ENCODE measurements around the gene FES. TPM values are rescaled to one million over a fixed set of nuclear protein-coding genes. Genes with fewer than 3 reads are reported as not detected.
"Not testable (repeated sequence)": the region's sequence is repeated elsewhere in the genome, so short reads cannot be mapped to it uniquely, and the experiment has no call there.

FES gene
- total RNA-seq, 4 donors from 2014 or later, result 4.7 to 37.1 (median 20.5) TPM

DNA sequence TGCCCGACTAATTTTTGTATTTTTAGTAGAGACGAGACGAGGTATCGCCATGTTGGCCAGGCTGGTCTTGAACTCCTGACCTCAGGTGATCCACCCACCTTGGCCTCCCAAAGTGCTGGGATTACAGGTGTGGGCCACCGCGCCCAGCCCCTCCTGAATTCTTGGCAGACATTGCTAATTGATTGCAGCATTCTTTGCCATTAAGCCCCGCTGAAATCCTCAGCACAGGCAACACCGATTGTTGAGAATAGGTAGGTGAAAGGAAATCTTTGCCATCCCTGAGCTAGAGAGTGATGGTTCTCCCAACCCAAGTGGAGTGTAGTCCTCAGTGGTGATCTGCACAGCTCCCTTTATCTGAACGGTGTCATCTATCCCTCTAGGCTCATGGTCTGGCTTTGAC lies 20.4 kb downstream of the FES start:
- Histone ChIP-seq H3K9me3 (no peaks in the 10 kb centered on the region), H3K27ac (no peak overlapping the region), H3K36me3 (peaks cover 0 to 46% (median 0%) of the 10 kb centered on the region in 3 donors), H3K4me3 (no peak overlapping the region), H3K4me1 (peaks cover 0 to 15% (median 10%) of the 10 kb centered on the region in 4 donors), H3K27me3 (no peaks in the 10 kb centered on the region)
- no peak for DNase-seq
- no peak for TF ChIP-seq POLR2A (IDR thresholded peaks at IDR 0.05)
- TF ChIP-seq, protein P1, sequence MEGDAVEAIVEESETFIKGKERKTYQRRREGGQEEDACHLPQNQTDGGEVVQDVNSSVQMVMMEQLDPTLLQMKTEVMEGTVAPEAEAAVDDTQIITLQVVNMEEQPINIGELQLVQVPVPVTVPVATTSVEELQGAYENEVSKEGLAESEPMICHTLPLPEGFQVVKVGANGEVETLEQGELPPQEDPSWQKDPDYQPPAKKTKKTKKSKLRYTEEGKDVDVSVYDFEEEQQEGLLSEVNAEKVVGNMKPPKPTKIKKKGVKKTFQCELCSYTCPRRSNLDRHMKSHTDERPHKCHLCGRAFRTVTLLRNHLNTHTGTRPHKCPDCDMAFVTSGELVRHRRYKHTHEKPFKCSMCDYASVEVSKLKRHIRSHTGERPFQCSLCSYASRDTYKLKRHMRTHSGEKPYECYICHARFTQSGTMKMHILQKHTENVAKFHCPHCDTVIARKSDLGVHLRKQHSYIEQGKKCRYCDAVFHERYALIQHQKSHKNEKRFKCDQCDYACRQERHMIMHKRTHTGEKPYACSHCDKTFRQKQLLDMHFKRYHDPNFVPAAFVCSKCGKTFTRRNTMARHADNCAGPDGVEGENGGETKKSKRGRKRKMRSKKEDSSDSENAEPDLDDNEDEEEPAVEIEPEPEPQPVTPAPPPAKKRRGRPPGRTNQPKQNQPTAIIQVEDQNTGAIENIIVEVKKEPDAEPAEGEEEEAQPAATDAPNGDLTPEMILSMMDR (IDR thresholded peaks at IDR 0.05), result no peak

DNA sequence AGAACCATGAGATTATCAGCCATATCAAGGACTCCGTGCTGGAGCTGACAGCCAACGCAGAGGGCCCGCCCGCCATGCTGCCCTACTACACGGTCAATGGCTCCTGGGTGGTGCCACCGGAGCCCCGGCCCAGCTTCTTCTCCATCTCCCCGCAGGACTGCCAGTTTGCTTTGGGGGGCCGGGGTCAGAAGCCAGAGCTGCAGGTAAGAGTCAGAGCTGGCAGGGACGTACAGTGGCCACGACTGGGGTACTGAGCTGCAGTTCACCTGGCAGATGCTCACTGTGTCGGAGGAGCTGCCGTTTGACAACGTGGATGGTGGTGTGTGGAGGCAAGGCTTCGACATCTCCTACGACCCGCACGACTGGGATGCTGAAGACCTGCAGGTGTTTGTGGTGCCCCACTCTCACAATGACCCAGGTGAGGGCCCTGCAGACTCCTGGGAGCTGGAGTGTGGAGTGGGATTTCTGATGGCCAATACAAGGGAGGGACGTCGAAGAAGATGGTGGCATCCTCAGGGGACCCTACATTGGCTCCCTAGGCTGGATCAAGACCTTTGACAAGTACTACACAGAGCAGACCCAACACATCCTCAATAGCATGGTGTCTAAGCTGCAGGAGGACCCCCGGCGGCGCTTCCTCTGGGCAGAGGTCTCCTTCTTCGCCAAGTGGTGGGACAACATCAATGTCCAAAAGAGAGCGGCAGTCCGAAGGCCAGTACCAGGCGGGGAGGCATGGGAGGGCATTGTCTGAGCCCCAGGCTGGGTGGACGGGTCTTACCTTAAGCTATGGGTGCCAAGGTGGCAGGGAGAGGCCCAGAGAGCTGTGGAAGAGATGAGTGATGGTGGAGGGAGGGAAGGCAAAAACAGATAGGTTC lies 21.2 kb downstream of the FES start:
- H3K27me3 ChIP-seq, result no peaks in the 10 kb centered on the region
- no peak for DNase-seq
- H3K4me1 ChIP-seq, result peaks cover 0 to 15% (median 10%) of the 10 kb centered on the region in 4 donors
- H3K9me3 ChIP-seq, result no peaks in the 10 kb centered on the region
- no peak for TF ChIP-seq POLR2A (IDR thresholded peaks at IDR 0.05)
- TF ChIP-seq, protein P1 (IDR thresholded peaks at IDR 0.05), result no peak
- no peak overlapping the region for H3K4me3 ChIP-seq
- no peak overlapping the region for H3K27ac ChIP-seq
- H3K36me3 ChIP-seq, result peaks cover 0 to 54% (median 0%) of the 10 kb centered on the region in 3 donors

DNA sequence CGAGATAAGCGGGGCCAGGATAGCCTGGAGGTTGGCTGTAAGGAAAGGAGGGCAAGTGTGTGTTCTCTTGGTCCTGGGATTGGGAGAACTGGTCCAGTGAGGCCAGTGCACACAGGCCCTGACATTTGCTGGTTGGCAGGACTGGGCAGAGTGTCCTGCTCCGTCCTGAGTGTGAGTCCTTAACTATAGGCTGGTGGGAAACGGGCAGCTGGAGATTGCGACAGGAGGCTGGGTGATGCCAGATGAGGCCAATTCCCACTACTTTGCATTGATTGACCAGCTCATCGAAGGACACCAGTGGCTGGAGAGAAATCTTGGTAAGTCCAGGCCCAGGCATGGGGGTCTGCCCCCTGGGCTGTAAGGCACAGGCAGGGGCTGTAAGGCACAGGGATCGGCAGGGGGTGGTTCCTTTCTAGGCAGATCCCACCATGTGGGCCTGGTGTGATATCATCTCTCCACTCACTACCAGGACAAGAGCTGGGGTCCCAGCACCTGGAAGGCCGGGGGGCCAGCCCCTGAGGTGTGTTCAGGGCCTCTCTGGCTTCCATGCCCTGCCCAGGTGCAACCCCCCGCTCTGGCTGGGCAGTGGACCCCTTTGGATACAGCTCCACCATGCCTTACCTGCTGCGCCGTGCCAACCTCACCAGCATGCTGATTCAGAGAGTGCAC lies 22.0 kb downstream of the FES start:
- Histone ChIP-seq H3K36me3 (peaks cover 0 to 62% (median 0%) of the 10 kb centered on the region in 3 donors), H3K27ac (no peak overlapping the region), H3K4me3 (no peak overlapping the region), H3K4me1 (peaks cover 0 to 15% (median 10%) of the 10 kb centered on the region in 4 donors), H3K9me3 (no peaks in the 10 kb centered on the region), H3K27me3 (no peaks in the 10 kb centered on the region)
- no peak for DNase-seq
- no peak for TF ChIP-seq POLR2A (IDR thresholded peaks at IDR 0.05)
- TF ChIP-seq, protein P1 (IDR thresholded peaks at IDR 0.05), result no peak

DNA sequence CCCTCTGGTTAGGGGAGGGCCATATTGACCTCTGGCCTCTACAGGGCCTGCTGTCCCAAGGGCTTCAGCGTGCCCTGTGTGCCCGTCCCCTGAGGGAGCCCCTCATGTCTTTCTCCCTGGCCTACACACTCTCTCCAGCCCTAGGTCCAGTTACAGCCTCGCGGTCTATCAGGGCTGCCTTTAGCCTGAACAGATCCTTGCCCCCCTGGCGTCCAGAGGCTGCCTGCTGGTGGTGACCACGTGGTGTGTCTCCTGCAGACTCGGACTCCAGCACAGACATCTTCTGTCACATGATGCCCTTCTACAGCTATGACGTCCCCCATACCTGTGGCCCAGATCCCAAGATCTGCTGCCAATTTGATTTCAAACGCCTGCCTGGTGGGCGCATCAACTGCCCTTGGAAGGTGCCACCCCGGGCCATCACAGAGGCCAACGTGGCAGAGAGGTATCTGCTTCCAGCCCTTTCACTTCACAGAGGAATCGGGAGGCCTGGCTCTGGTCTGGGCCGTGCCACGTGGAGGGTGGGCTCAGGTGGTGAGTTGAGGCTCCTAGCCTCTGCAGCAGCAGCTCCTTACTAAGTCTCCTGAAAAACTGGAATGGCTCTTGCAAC lies 22.9 kb downstream of the FES start:
- no peak overlapping the region for H3K4me3 ChIP-seq
- peaks cover 0 to 9% (median 7%) of the 10 kb centered on the region in 4 donors for H3K4me1 ChIP-seq
- TF ChIP-seq POLR2A (IDR thresholded peaks at IDR 0.05), result no peak
- TF ChIP-seq, protein P1 (IDR thresholded peaks at IDR 0.05), result no peak
- no peaks in the 10 kb centered on the region for H3K27me3 ChIP-seq
- DNase-seq, result no peak
- no peaks in the 10 kb centered on the region for H3K9me3 ChIP-seq
- no peak overlapping the region for H3K27ac ChIP-seq
- peaks cover 0 to 70% (median 0%) of the 10 kb centered on the region in 3 donors for H3K36me3 ChIP-seq

DNA sequence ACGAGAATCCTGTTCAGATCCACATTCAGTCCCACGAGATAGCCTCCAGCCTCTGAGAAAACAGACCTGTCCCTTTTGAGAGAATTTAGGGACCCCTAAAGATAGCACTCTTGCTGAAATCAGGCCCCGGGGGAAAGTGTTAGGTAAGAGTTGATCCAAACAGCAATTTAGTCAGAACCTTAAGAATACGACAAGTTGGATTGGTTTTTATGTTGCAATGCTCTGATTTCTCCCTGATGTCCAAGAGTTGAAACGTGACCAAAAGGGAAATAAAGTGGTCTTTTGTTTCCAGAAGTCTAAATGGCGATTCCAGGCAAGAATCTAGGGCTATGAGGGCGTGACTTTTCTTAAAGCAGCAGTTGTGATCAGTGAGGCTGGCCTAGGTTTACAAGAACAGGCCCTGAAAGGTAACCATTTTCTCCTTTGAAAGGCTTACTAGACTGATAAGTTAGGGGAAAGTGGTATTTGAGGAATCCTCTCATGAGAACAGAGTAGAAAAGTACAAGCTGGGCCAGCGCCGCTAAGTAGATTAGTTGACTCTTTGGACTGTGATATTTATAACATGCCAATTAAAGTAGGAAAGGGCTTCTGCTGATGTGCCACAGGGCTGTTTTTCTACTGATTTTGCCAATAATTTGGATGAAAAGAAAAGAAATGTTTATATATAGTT lies 23.7 kb downstream of the FES start:
- TF ChIP-seq, protein P1 (IDR thresholded peaks at IDR 0.05), result no peak
- TF ChIP-seq POLR2A (IDR thresholded peaks at IDR 0.05), result no peak
- H3K4me1 ChIP-seq, result peaks cover 0 to 9% (median 7%) of the 10 kb centered on the region in 4 donors
- no peak overlapping the region for H3K27ac ChIP-seq
- no peaks in the 10 kb centered on the region for H3K9me3 ChIP-seq
- H3K27me3 ChIP-seq, result no peaks in the 10 kb centered on the region
- no peak for DNase-seq
- no peak overlapping the region for H3K4me3 ChIP-seq
- peaks cover 0 to 78% (median 0%) of the 10 kb centered on the region in 3 donors for H3K36me3 ChIP-seq

DNA sequence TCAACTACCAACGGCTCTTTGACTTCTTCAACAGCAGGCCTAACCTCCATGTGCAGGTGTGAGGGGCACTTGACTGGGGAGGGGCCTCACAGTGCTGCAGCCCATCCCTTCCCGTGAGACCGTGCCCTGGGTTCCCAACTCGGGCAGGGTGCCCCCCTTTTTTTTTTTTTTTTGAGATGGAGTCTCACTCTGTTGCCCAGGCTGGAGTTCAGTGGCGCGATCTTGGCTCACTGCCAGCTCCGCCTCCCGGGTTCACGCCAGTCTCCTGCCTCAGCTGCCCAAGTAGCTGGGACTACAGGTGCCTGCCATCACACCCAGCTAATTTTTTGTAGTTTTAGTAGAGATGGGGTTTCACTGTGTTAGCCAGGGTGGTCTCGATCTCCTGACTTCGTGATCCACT lies 25.1 kb downstream of the FES start:
- not testable (repeated sequence) for H3K27me3 ChIP-seq, DNase-seq, H3K4me1 ChIP-seq, H3K4me3 ChIP-seq, H3K9me3 ChIP-seq, H3K27ac ChIP-seq
- H3K36me3 ChIP-seq, result peaks cover 0 to 93% (median 0%) of the 10 kb centered on the region in 3 donors

All from Peyer's patch (tissue), 4 donors.